Effector memory CD8-positive, alpha-beta T cell (primary cell): Measurements from ENCODE around the gene MTOR.
A peak's percentile ranks its signal among the peaks of the same experiment; 100 is the strongest.

Experiments used
- ATAC-seq: fragments of 150-1000 bp; cut with Tn5 transposase; replicated peaks from 2 replicates; pipeline ENCODE4 v1.10.0; 2021; ENCODE audit warnings: mild to moderate bottlenecking, moderate library complexity
- DNase-seq, 3 experiments: peaks; one replicate each; pipeline ENCODE4 v3.0.0; 2021
- H3K27ac Mint-ChIP-seq, 2 donors: one replicate each; pipeline ENCODE4 v1.8.0; 2022; ENCODE audit warnings: mild to moderate bottlenecking in 2 of 2, mixed read lengths in 2 of 2, moderate library complexity in 2 of 2
- H3K27me3 Mint-ChIP-seq, 2 donors: one replicate each; pipeline ENCODE4 v1.8.0; 2022; ENCODE audit warnings: mixed read lengths in 2 of 2
- H3K36me3 Mint-ChIP-seq: one replicate; pipeline ENCODE4 v1.8.0; 2022; ENCODE audit warnings: mild to moderate bottlenecking, moderate library complexity, mixed read lengths; ENCODE audit not compliant: insufficient read depth
- H3K4me1 Mint-ChIP-seq, 2 donors: one replicate each; pipeline ENCODE4 v1.8.0; 2022; ENCODE audit warnings: low read depth in 2 of 2, mixed read lengths in 2 of 2
- H3K4me3 Mint-ChIP-seq, 2 donors: one replicate each; pipeline ENCODE4 v1.8.0; 2022; ENCODE audit warnings: mild to moderate bottlenecking in 2 of 2, mixed read lengths in 2 of 2, moderate library complexity in 2 of 2
- H3K9me3 Mint-ChIP-seq, 2 donors: one replicate each; pipeline ENCODE4 v1.8.0; 2022; ENCODE audit warnings: mixed read lengths in 2 of 2

Gene MTOR

GRCh38 chr1:11291049-11291448, 28.7 kb upstream of the MTOR start:
- H3K27ac Mint-ChIP-seq: peak overlapping the region in 1 of 2 donors; percentile 44
- ATAC-seq (no peak), DNase-seq (no peak)
- peaks cover 34% of the 10 kb centered on the region for H3K36me3 Mint-ChIP-seq
- H3K4me1 Mint-ChIP-seq: peaks cover 6 to 10% of the 10 kb centered on the region in 2 donors
- H3K27me3 Mint-ChIP-seq: no peaks in the 10 kb centered on the region
- H3K4me3 Mint-ChIP-seq: no peak overlapping the region
- H3K9me3 Mint-ChIP-seq: no peaks in the 10 kb centered on the region

- H3K36me3 Mint-ChIP-seq: peaks cover 44% of the 10 kb centered on the region
Observed at GRCh38 chr1:11289064-11289463, 26.7 kb upstream of the MTOR start.

GRCh38 chr1:11286735-11287410, 24.5 kb upstream of the MTOR start:
- peak overlapping the region in 1 of 2 donors; percentile 29 for H3K27ac Mint-ChIP-seq
- peaks cover 14 to 18% of the 10 kb centered on the region in 2 donors for H3K4me1 Mint-ChIP-seq
- no peak for ATAC-seq
- no peaks in the 10 kb centered on the region for H3K9me3 Mint-ChIP-seq
- H3K27me3 Mint-ChIP-seq: no peaks in the 10 kb centered on the region
- no peak overlapping the region for H3K4me3 Mint-ChIP-seq
- no peak for DNase-seq
- peaks cover 47% of the 10 kb centered on the region for H3K36me3 Mint-ChIP-seq

More at GRCh38 chr1:11289064-11289463, 26.7 kb upstream of the MTOR start:
- H3K27ac Mint-ChIP-seq: no peak overlapping the region
- H3K4me3 Mint-ChIP-seq: no peak overlapping the region
- no peak for DNase-seq
- no peaks in the 10 kb centered on the region for H3K9me3 Mint-ChIP-seq
- ATAC-seq: no peak
- peaks cover 8 to 15% of the 10 kb centered on the region in 2 donors for H3K4me1 Mint-ChIP-seq
- no peaks in the 10 kb centered on the region for H3K27me3 Mint-ChIP-seq

GRCh38 chr1:11285883-11286734, 23.8 kb upstream of the MTOR start:
- Mint-ChIP-seq H3K27me3 (no peaks in the 10 kb centered on the region), H3K9me3 (no peaks in the 10 kb centered on the region), H3K4me1 (peaks cover 22 to 24% of the 10 kb centered on the region in 2 donors), H3K27ac (no peak overlapping the region), H3K4me3 (no peak overlapping the region), H3K36me3 (peaks cover 41% of the 10 kb centered on the region)
- DNase-seq (no peak), ATAC-seq (no peak)

- ATAC-seq (no peak), DNase-seq (no peak)
- H3K4me3 Mint-ChIP-seq: no peak overlapping the region
- no peaks in the 10 kb centered on the region for H3K9me3 Mint-ChIP-seq
- H3K27ac Mint-ChIP-seq: peak overlapping the region; percentile 44 to 55
- no peaks in the 10 kb centered on the region for H3K27me3 Mint-ChIP-seq
- peaks cover 33% of the 10 kb centered on the region for H3K36me3 Mint-ChIP-seq
- peaks cover 31 to 34% of the 10 kb centered on the region in 2 donors for H3K4me1 Mint-ChIP-seq
Observed at GRCh38 chr1:11284784-11285183, 22.4 kb upstream of the MTOR start.

GRCh38 chr1:11283151-11283550, 20.8 kb upstream of the MTOR start:
- Mint-ChIP-seq H3K27me3 (no peaks in the 10 kb centered on the region), H3K4me3 (no peak overlapping the region), H3K36me3 (peaks cover 36% of the 10 kb centered on the region), H3K27ac (no peak overlapping the region), H3K4me1 (peaks cover 34 to 36% of the 10 kb centered on the region in 2 donors), H3K9me3 (no peaks in the 10 kb centered on the region)
- DNase-seq (no peak), ATAC-seq (no peak)

GRCh38 chr1:11281518-11282331, 19.4 kb upstream of the MTOR start:
- H3K27ac Mint-ChIP-seq: peak overlapping the region; percentile 77 to 85
- H3K4me3 Mint-ChIP-seq: peak overlapping the region; percentile 24 to 32

GRCh38 chr1:11280719-11281376, 18.5 kb upstream of the MTOR start:
- peak overlapping the region; percentile 24 to 32 for H3K4me3 Mint-ChIP-seq
- no peaks in the 10 kb centered on the region for H3K27me3 Mint-ChIP-seq
- ATAC-seq: peak; percentile 68
- peaks cover 40 to 44% of the 10 kb centered on the region in 2 donors for H3K4me1 Mint-ChIP-seq
- H3K27ac Mint-ChIP-seq: peak overlapping the region; percentile 77 to 85
- DNase-seq: no peak
- no peaks in the 10 kb centered on the region for H3K9me3 Mint-ChIP-seq
- peaks cover 33% of the 10 kb centered on the region for H3K36me3 Mint-ChIP-seq

More at GRCh38 chr1:11281518-11282331, 19.4 kb upstream of the MTOR start:
- H3K4me1 Mint-ChIP-seq: peaks cover 38 to 41% of the 10 kb centered on the region in 2 donors
- no peaks in the 10 kb centered on the region for H3K9me3 Mint-ChIP-seq
- no peak for ATAC-seq
- H3K36me3 Mint-ChIP-seq: peaks cover 33% of the 10 kb centered on the region
- no peaks in the 10 kb centered on the region for H3K27me3 Mint-ChIP-seq
- DNase-seq: no peak

- Mint-ChIP-seq H3K36me3 (peaks cover 27% of the 10 kb centered on the region), H3K27me3 (no peaks in the 10 kb centered on the region), H3K9me3 (no peaks in the 10 kb centered on the region), H3K27ac (peak overlapping the region; percentile 8 to 23), H3K4me3 (no peak overlapping the region), H3K4me1 (peaks cover 42 to 50% of the 10 kb centered on the region in 2 donors)
- DNase-seq: no peak
- no peak for ATAC-seq
Observed at GRCh38 chr1:11279630-11280029, 17.3 kb upstream of the MTOR start.

GRCh38 chr1:11279152-11279551, 16.8 kb upstream of the MTOR start:
- DNase-seq: no peak
- Mint-ChIP-seq H3K27ac (peak overlapping the region in 1 of 2 donors; percentile 23), H3K4me1 (peaks cover 41 to 49% of the 10 kb centered on the region in 2 donors), H3K27me3 (no peaks in the 10 kb centered on the region), H3K4me3 (no peak overlapping the region), H3K36me3 (peaks cover 26% of the 10 kb centered on the region), H3K9me3 (no peaks in the 10 kb centered on the region)
- ATAC-seq: no peak

- H3K27ac Mint-ChIP-seq: peak overlapping the region; percentile 87 to 92
- ATAC-seq (peak; percentile 48), DNase-seq (peak in 1 of 3 experiments; percentile 8)
- H3K27me3 Mint-ChIP-seq: no peaks in the 10 kb centered on the region
- peaks cover 24 to 32% of the 10 kb centered on the region in 2 donors for H3K4me1 Mint-ChIP-seq
- H3K4me3 Mint-ChIP-seq: peak overlapping the region; percentile 82 to 92
- H3K36me3 Mint-ChIP-seq: peaks cover 22% of the 10 kb centered on the region
- no peaks in the 10 kb centered on the region for H3K9me3 Mint-ChIP-seq
Observed at GRCh38 chr1:11273595-11274234, 11.4 kb upstream of the MTOR start.

GRCh38 chr1:11272832-11273594, 10.7 kb upstream of the MTOR start, which contains the start of gene UBIAD1:
TSS of gene UBIAD1 (plus strand) at chr1:11273198. CDS start at chr1:11273532, 334 bp downstream.
- H3K36me3 Mint-ChIP-seq: peaks cover 16% of the 10 kb centered on the region
- peak within 1 kb of the TSS; percentile 82 to 92 for H3K4me3 Mint-ChIP-seq
- peaks cover 22 to 29% of the 10 kb centered on the region in 2 donors for H3K4me1 Mint-ChIP-seq
- H3K27me3 Mint-ChIP-seq: no peaks in the 10 kb centered on the region
- DNase-seq (peak; percentile 67 to 73 (median 67)), ATAC-seq (peak; percentile 89)
- peak within 1 kb of the TSS; percentile 87 to 92 for H3K27ac Mint-ChIP-seq
- no peaks in the 10 kb centered on the region for H3K9me3 Mint-ChIP-seq
